MM.1S (cell line): Measurements from ENCODE around the gene ANKRD44.
"Not testable (repeated sequence)": the region's sequence is repeated elsewhere in the genome, so short reads cannot be mapped to it uniquely, and the experiment has no call there.

Experiments
- DNase-seq: peaks from one replicate; pipeline ENCODE4 v3.0.0-alpha.2; 2015
- H2AFZ ChIP-seq: fragments of 300-600 bp; sonication (generic); 2 replicates; pipeline ENCODE4 v1.6.0; 2016; ENCODE audit warnings: antibody characterized with exemption, low read length
- H3F3A ChIP-seq: fragments of 300-600 bp; sonication (generic); 2 replicates; pipeline ENCODE4 v1.6.1; 2016; ENCODE audit warnings: mild to moderate bottlenecking, antibody characterized with exemption, low read length, moderate library complexity, mixed read lengths; ENCODE audit not compliant: insufficient read depth
- H3K27ac ChIP-seq: fragments of 300-600 bp; sonication (generic); 2 replicates; pipeline ENCODE4 v1.5.1; 2016; ENCODE audit warnings: mild to moderate bottlenecking, low read length
- H3K27me3 ChIP-seq: fragments of 300-600 bp; sonication (generic); replicated peaks from 2 replicates; pipeline ENCODE4 v1.6.0; 2016; ENCODE audit warnings: low read length; ENCODE audit not compliant: insufficient read depth
- H3K36me3 ChIP-seq: fragments of 300-600 bp; sonication (generic); replicated peaks from 2 replicates; pipeline ENCODE4 v1.6.1; 2016; ENCODE audit warnings: mild to moderate bottlenecking, low read length, mixed read lengths; ENCODE audit not compliant: insufficient read depth
- H3K4me1 ChIP-seq: fragments of 300-600 bp; sonication (generic); 2 replicates; pipeline ENCODE4 v1.6.1; 2016; ENCODE audit warnings: low read length, mixed read lengths
- H3K4me2 ChIP-seq: fragments of 300-600 bp; sonication (generic); 2 replicates; pipeline ENCODE4 v1.6.0; 2016; ENCODE audit warnings: low read depth, low read length
- H3K4me3 ChIP-seq: fragments of 300-600 bp; sonication (generic); 2 replicates; pipeline ENCODE4 v1.5.1; 2016; ENCODE audit warnings: low read length, mixed read lengths
- H3K79me2 ChIP-seq: fragments of 300-600 bp; sonication (generic); 2 replicates; pipeline ENCODE4 v1.6.1; 2016; ENCODE audit warnings: mixed run types, low read length, mixed read lengths
- H3K9ac ChIP-seq: fragments of 300-600 bp; sonication (generic); 2 replicates; pipeline ENCODE4 v1.6.1; 2016; ENCODE audit warnings: low read length, mixed read lengths
- H3K9me2 ChIP-seq: fragments of 300-600 bp; sonication (generic); replicated peaks from 2 replicates; pipeline ENCODE4 v1.6.1; 2016; ENCODE audit warnings: mild to moderate bottlenecking, low read length, mixed read lengths; ENCODE audit not compliant: insufficient read depth
- H3K9me3 ChIP-seq: fragments of 300-600 bp; sonication (generic); replicated peaks from 2 replicates; pipeline ENCODE4 v1.6.1; 2016; ENCODE audit warnings: mild to moderate bottlenecking, low read length, mixed read lengths; ENCODE audit not compliant: insufficient read depth
- H4K20me1 ChIP-seq: fragments of 300-600 bp; sonication (generic); 2 replicates; pipeline ENCODE4 v1.6.1; 2016; ENCODE audit warnings: mild to moderate bottlenecking, low read length, moderate library complexity, mixed read lengths; ENCODE audit not compliant: insufficient read depth
- EZH2 ChIP-seq: fragments of 300-600 bp; sonication (generic); optimal IDR thresholded peaks from 2 replicates; pipeline ENCODE3; 2017; ENCODE audit warnings: low read depth, mild to moderate bottlenecking, antibody characterized with exemption, low read length, mixed read lengths
- EZH2phosphoT487 ChIP-seq: fragments of 300-600 bp; sonication (generic); IDR thresholded peaks from 2 replicates; pipeline ENCODE4 v1.6.1; 2018; ENCODE audit warnings: antibody characterized with exemption, low read length
- TF ChIP-seq, protein P1 (sequence below): fragments of 300-600 bp; sonication (generic); IDR thresholded peaks from 2 replicates; pipeline ENCODE4 v1.5.1; 2016; ENCODE audit warnings: antibody characterized with exemption, low read length, mixed read lengths

Gene ANKRD44

DNA sequence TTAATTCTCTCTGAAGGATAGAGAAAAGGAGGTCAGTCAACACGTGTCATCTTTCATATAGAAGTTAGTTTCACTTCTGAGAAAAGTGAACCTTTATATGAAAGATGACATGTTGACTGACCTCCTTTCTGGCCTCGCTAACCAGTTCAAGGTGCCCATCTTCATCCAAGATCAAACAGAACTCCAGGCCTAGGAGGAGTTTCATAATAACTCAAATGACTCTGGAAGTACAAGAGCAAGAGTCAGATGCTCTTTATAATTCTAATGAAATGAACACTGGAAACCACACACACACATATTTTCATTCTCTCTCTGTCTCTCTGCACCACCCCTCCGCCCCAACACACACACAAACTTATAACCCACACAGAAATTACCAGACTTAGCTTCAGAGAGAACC, 16.3 kb downstream of the ANKRD44 start:
- no peaks in the 10 kb centered on the region for H3K9me2 ChIP-seq
- no peaks in the 10 kb centered on the region for H4K20me1 ChIP-seq
- peak overlapping the region; percentile 6; the same call in 1 of the 2 replicates for H2AFZ ChIP-seq
- H3K9me3 ChIP-seq: no peaks in the 10 kb centered on the region
- peaks cover 25% of the 10 kb centered on the region for H3F3A ChIP-seq
- H3K4me3 ChIP-seq: peak overlapping the region; percentile 54
- peak overlapping the region; percentile 86 for H3K27ac ChIP-seq
- TF ChIP-seq EZH2phosphoT487 (no peak), EZH2 (no peak)
- TF ChIP-seq, protein P1, sequence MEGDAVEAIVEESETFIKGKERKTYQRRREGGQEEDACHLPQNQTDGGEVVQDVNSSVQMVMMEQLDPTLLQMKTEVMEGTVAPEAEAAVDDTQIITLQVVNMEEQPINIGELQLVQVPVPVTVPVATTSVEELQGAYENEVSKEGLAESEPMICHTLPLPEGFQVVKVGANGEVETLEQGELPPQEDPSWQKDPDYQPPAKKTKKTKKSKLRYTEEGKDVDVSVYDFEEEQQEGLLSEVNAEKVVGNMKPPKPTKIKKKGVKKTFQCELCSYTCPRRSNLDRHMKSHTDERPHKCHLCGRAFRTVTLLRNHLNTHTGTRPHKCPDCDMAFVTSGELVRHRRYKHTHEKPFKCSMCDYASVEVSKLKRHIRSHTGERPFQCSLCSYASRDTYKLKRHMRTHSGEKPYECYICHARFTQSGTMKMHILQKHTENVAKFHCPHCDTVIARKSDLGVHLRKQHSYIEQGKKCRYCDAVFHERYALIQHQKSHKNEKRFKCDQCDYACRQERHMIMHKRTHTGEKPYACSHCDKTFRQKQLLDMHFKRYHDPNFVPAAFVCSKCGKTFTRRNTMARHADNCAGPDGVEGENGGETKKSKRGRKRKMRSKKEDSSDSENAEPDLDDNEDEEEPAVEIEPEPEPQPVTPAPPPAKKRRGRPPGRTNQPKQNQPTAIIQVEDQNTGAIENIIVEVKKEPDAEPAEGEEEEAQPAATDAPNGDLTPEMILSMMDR: no peak
- peaks cover 100% of the 10 kb centered on the region for H3K79me2 ChIP-seq
- no peaks in the 10 kb centered on the region for H3K27me3 ChIP-seq
- peak overlapping the region; percentile 63 for H3K9ac ChIP-seq
- peak overlapping the region; percentile 98 for H3K4me2 ChIP-seq
- peaks cover 42% of the 10 kb centered on the region for H3K4me1 ChIP-seq
- 0 out of 2 replicates have a peak, but pooled peaks cover 6% of the 10 kb centered on the region for H3K36me3 ChIP-seq
- peak; percentile 70 for DNase-seq

- peak overlapping the region; percentile 86 for H3K27ac ChIP-seq
- no peaks in the 10 kb centered on the region for H4K20me1 ChIP-seq
- peak overlapping the region; percentile 54 for H3K4me3 ChIP-seq
- H2AFZ ChIP-seq: peak overlapping the region; percentile 2; the same call in 1 of the 2 replicates
- peaks cover 100% of the 10 kb centered on the region for H3K79me2 ChIP-seq
- peak overlapping the region; percentile 98 for H3K4me2 ChIP-seq
- peaks cover 25% of the 10 kb centered on the region for H3F3A ChIP-seq
- peak; percentile 64 for DNase-seq
- no peak for TF ChIP-seq EZH2
- TF ChIP-seq, protein P1: no peak
- TF ChIP-seq EZH2phosphoT487: no peak
- H3K9me3 ChIP-seq: no peaks in the 10 kb centered on the region
- H3K9ac ChIP-seq: peak overlapping the region; percentile 63
- no peaks in the 10 kb centered on the region for H3K27me3 ChIP-seq
- H3K9me2 ChIP-seq: no peaks in the 10 kb centered on the region
- peaks cover 42% of the 10 kb centered on the region for H3K4me1 ChIP-seq
- 0 out of 2 replicates have a peak, but pooled peaks cover 6% of the 10 kb centered on the region for H3K36me3 ChIP-seq
These were observed 17.1 kb downstream of the ANKRD44 start for GRCh38 chr2:197293252-197294007.

- Histone ChIP-seq H3K36me3 (0 out of 2 replicates have a peak, but pooled peaks cover under 1% of the 10 kb centered on the region), H3K4me1 (peaks cover 34% of the 10 kb centered on the region), H3F3A (peaks cover 25% of the 10 kb centered on the region), H4K20me1 (no peaks in the 10 kb centered on the region), H3K27me3 (no peaks in the 10 kb centered on the region), H3K27ac (peak overlapping the region; percentile 86; the same call in 1 of the 2 replicates), H3K4me3 (peak overlapping the region; percentile 54), H3K9me2 (no peaks in the 10 kb centered on the region), H3K9me3 (no peaks in the 10 kb centered on the region), H3K79me2 (peaks cover 100% of the 10 kb centered on the region), H3K9ac (peak overlapping the region; percentile 63; the same call in 1 of the 2 replicates), H2AFZ (no peak overlapping the region), H3K4me2 (peak overlapping the region; percentile 98)
- TF ChIP-seq EZH2phosphoT487 (no peak), EZH2 (no peak)
- TF ChIP-seq, protein P1: no peak
- DNase-seq: peak; percentile 24
These were observed 18.0 kb downstream of the ANKRD44 start for GRCh38 chr2:197292619-197293018.

GRCh38 chr2:197287596-197287932, 23.0 kb downstream of the ANKRD44 start:
- not testable (repeated sequence) for H3K4me3 ChIP-seq, DNase-seq, H3K9ac ChIP-seq, H2AFZ ChIP-seq, H3K9me3 ChIP-seq, H3K36me3 ChIP-seq, H4K20me1 ChIP-seq, H3K4me2 ChIP-seq, H3F3A ChIP-seq, H3K9me2 ChIP-seq, H3K27ac ChIP-seq, H3K4me1 ChIP-seq, H3K27me3 ChIP-seq
- peaks cover 99% of the 10 kb centered on the region for H3K79me2 ChIP-seq
